Smooth muscle cell of the brain vasculature (primary cell): ENCODE measurements around the gene CNOT6.
"Not testable (repeated sequence)": the region's sequence is repeated elsewhere in the genome, so short reads cannot be mapped to it uniquely, and the experiment has no call there.

Experiments used
- DNase-seq: peaks from one replicate; pipeline ENCODE4 v3.0.0-alpha.2; 2012; ENCODE audit warnings: low read depth, low spot score

Gene CNOT6

GRCh38 chr5:180470966-180471582 lies 23.1 kb upstream of the CNOT6 start:
- peak; percentile 44 for DNase-seq

GRCh38 chr5:180471866-180472265 lies 22.3 kb upstream of the CNOT6 start:
- no peak for DNase-seq

GRCh38 chr5:180472269-180472668 lies 21.9 kb upstream of the CNOT6 start:
- no peak for DNase-seq

GRCh38 chr5:180473386-180473785 lies 20.8 kb upstream of the CNOT6 start:
- DNase-seq: not testable (repeated sequence)

- no peak for DNase-seq
These were observed 19.6 kb upstream of the CNOT6 start for GRCh38 chr5:180474569-180474968.

GRCh38 chr5:180475969-180476524 lies 18.1 kb upstream of the CNOT6 start:
- DNase-seq: not testable (repeated sequence)

GRCh38 chr5:180484813-180485212 lies 9.4 kb upstream of the CNOT6 start:
- no peak for DNase-seq

- DNase-seq: no peak
These were observed 7.5 kb upstream of the CNOT6 start for GRCh38 chr5:180486636-180487149.

GRCh38 chr5:180487556-180487955 lies 6.6 kb upstream of the CNOT6 start:
- no peak for DNase-seq

GRCh38 chr5:180491496-180491895 lies 2.7 kb upstream of the CNOT6 start:
- no peak for DNase-seq

GRCh38 chr5:180492226-180492903 lies 1.8 kb upstream of the CNOT6 start:
- DNase-seq: no peak

GRCh38 chr5:180494510-180495181 lies 467 bp downstream of the CNOT6 start:
- no peak for DNase-seq

- no peak for DNase-seq
These were observed 1.1 kb downstream of the CNOT6 start for GRCh38 chr5:180495292-180495691.

- DNase-seq: no peak
These were observed 2.0 kb downstream of the CNOT6 start for GRCh38 chr5:180495991-180496741.

- DNase-seq: not testable (repeated sequence)
These were observed 2.6 kb downstream of the CNOT6 start for GRCh38 chr5:180496806-180497205.

- DNase-seq: not testable (repeated sequence)
These were observed 3.7 kb downstream of the CNOT6 start for GRCh38 chr5:180497865-180498264.

- DNase-seq: no peak
These were observed 4.2 kb downstream of the CNOT6 start for GRCh38 chr5:180498378-180498777.

GRCh38 chr5:180499684-180500083 lies 5.5 kb downstream of the CNOT6 start:
- no peak for DNase-seq

- not testable (repeated sequence) for DNase-seq
These were observed 6.1 kb downstream of the CNOT6 start for GRCh38 chr5:180500300-180500699.

- DNase-seq: no peak
These were observed 13.5 kb downstream of the CNOT6 start for GRCh38 chr5:180507661-180508060.

GRCh38 chr5:180515294-180515693 lies 21.1 kb downstream of the CNOT6 start:
- no peak for DNase-seq

GRCh38 chr5:180515974-180516373 lies 21.8 kb downstream of the CNOT6 start:
- DNase-seq: not testable (repeated sequence)
